Measurements from ENCODE around the gene CISD2.
"Not testable (repeated sequence)": the region's sequence is repeated elsewhere in the genome, so short reads cannot be mapped to it uniquely, and the experiment has no call there.

CISD2 gene

GRCh38 chr4:102850370-102850769 is 18.4 kb upstream of the CISD2 start:
- DNase-seq = no peak

GRCh38 chr4:102858828-102859464 is 9.8 kb upstream of the CISD2 start:
- DNase-seq = no peak

GRCh38 chr4:102860611-102861324 is 8.0 kb upstream of the CISD2 start:
- DNase-seq = no peak

GRCh38 chr4:102862016-102862415 is 6.8 kb upstream of the CISD2 start:
- no peak for DNase-seq

- DNase-seq = no peak
Measured at GRCh38 chr4:102862747-102863146, 6.0 kb upstream of the CISD2 start.

- DNase-seq = not testable (repeated sequence)
Measured at GRCh38 chr4:102865327-102865726, 3.5 kb upstream of the CISD2 start.

GRCh38 chr4:102867278-102868152 is 1.3 kb upstream of the CISD2 start:
- peak; percentile 37 for DNase-seq

GRCh38 chr4:102868153-102868780 is 525 bp upstream of the CISD2 start:
- peak; percentile 9 for DNase-seq

- peak; percentile 42 for DNase-seq
Measured at GRCh38 chr4:102869569-102870197, 891 bp downstream of the CISD2 start.

- no peak for DNase-seq
Measured at GRCh38 chr4:102871772-102872171, 3.0 kb downstream of the CISD2 start.

GRCh38 chr4:102877477-102878106 is 8.8 kb downstream of the CISD2 start:
- not testable (repeated sequence) for DNase-seq

- DNase-seq = not testable (repeated sequence)
Measured at GRCh38 chr4:102878349-102878748, 9.6 kb downstream of the CISD2 start.

- no peak for DNase-seq
Measured at GRCh38 chr4:102878901-102879300, 10.1 kb downstream of the CISD2 start.

- DNase-seq = no peak
Measured at GRCh38 chr4:102881343-102881742, 12.6 kb downstream of the CISD2 start.

GRCh38 chr4:102883278-102883677 is 14.5 kb downstream of the CISD2 start:
- DNase-seq = no peak

GRCh38 chr4:102888570-102888969 is 19.8 kb downstream of the CISD2 start:
- DNase-seq = not testable (repeated sequence)

GRCh38 chr4:102889866-102890265 is 21.1 kb downstream of the CISD2 start:
- not testable (repeated sequence) for DNase-seq

- not testable (repeated sequence) for DNase-seq
Measured at GRCh38 chr4:102896547-102896946, 27.8 kb downstream of the CISD2 start.

GRCh38 chr4:102897610-102898009 is 28.8 kb downstream of the CISD2 start:
- not testable (repeated sequence) for DNase-seq

- no peak for DNase-seq
Measured at GRCh38 chr4:102901804-102902203, 33.0 kb downstream of the CISD2 start.

- DNase-seq = no peak
Measured at GRCh38 chr4:102918859-102919258, 50.1 kb downstream of the CISD2 start.

GRCh38 chr4:102919697-102920096 is 50.9 kb downstream of the CISD2 start:
- not testable (repeated sequence) for DNase-seq

Measured in RPMI8226 (cell line).